GM12878 (cell line): ENCODE results near the gene TNFSF8. TPM values are rescaled to one million over a fixed set of nuclear protein-coding genes. Genes with fewer than 3 reads are reported as not detected.

Experiments
- ATAC-seq: fragments of 200-7000 bp; cut with Tn5 transposase; 3 replicates; pipeline ENCODE4 v1.9.1; 2020; ENCODE audit warnings: mild to moderate bottlenecking, moderate library complexity
- BruUV-seq: library from RNA; stranded (reverse); fragments of 400-500 nt; replicated peaks from 2 replicates; lab custom pipeline; 2021; lab: Mats Ljungman, UMichigan
- CTCF ChIA-PET: fragments of 300-600 bp; sonication (Branson Sonifier 250); formaldehyde crosslinking; extraction: SDS; loops from one replicate; lab custom pipeline; 2021; ENCODE audit warnings: inconsistent platforms; lab: Yijun Ruan, JAX
- POLR2A ChIA-PET: fragments of 350-600 bp; formaldehyde crosslinking; extraction: SDS; loops from one replicate; lab custom pipeline; 2021; ENCODE audit warnings: inconsistent platforms; lab: Charles Lee
- RAD21 ChIA-PET: fragments of 300-600 bp; sonication (Branson Sonifier 250); formaldehyde crosslinking; loops from one replicate; lab custom pipeline; 2023; ENCODE audit warnings: antibody characterized with exemption; ENCODE audit not compliant: unreplicated experiment; lab: Charles Lee
- SMC1A ChIA-PET: fragments of 300-600 bp; sonication (Branson Sonifier 250); formaldehyde crosslinking; loops from one replicate; lab custom pipeline; 2023; ENCODE audit not compliant: unreplicated experiment, uncharacterized antibody; lab: Charles Lee
- DNase-seq: peaks from one replicate; pipeline ENCODE4 v3.0.0-alpha.2; 2011; ENCODE audit warnings: low read depth, low spot score
- FAIRE-seq: peaks from 3 replicates; lab custom pipeline; 2011; peaks lifted over from hg19 to GRCh38; lab: Jason Lieb, UNC
- H2AFZ ChIP-seq: 2 replicates; pipeline ENCODE4 v1.6.0; 2011; ENCODE audit warnings: low read depth, low read length, control low read depth; ENCODE audit not compliant: control insufficient read depth
- H3K27ac ChIP-seq: 2 replicates; pipeline ENCODE4 v1.5.1; 2011; ENCODE audit warnings: control low read depth; ENCODE audit not compliant: control insufficient read depth, insufficient read depth
- H3K27me3 ChIP-seq, 2 experiments: replicated peaks in 1 of 2; 2 replicates each; pipeline versions ENCODE4 v1.6.0 to v1.6.1; 2011; ENCODE audit warnings: low read length in 1 of 2; ENCODE audit not compliant: control insufficient read depth in 2 of 2, insufficient read depth in 2 of 2
- H3K36me3 ChIP-seq, 2 experiments: 2 replicates each; pipeline ENCODE4 v1.5.1; 2011; ENCODE audit warnings: low read length in 1 of 2; ENCODE audit not compliant: control insufficient read depth in 2 of 2, insufficient read depth in 2 of 2
- H3K4me1 ChIP-seq: 2 replicates; pipeline ENCODE4 v1.6.1; 2011; ENCODE audit warnings: mild to moderate bottlenecking, low read length, moderate library complexity, mixed read lengths; ENCODE audit not compliant: control insufficient read depth, insufficient read depth
- H3K4me2 ChIP-seq: 2 replicates; pipeline ENCODE4 v1.6.0; 2011; ENCODE audit warnings: control low read depth; ENCODE audit not compliant: control insufficient read depth, insufficient read depth
- H3K4me3 ChIP-seq: fragments of 200-600 bp; sonication (generic); 2 replicates; pipeline ENCODE4 v1.5.1; 2016
- H3K79me2 ChIP-seq: 2 replicates; pipeline ENCODE4 v1.6.0; 2011; ENCODE audit warnings: low read length; ENCODE audit not compliant: control insufficient read depth, insufficient read depth
- H3K9ac ChIP-seq: 2 replicates; pipeline ENCODE4 v1.8.0; 2011; ENCODE audit warnings: low read length, control low read depth, mixed read lengths; ENCODE audit not compliant: control insufficient read depth, insufficient read depth
- H3K9me3 ChIP-seq: replicated peaks from 3 replicates; pipeline ENCODE4 v1.5.1; 2011; ENCODE audit warnings: mild to moderate bottlenecking, low read length; ENCODE audit not compliant: control insufficient read depth, insufficient read depth
- H4K20me1 ChIP-seq: 2 replicates; pipeline ENCODE4 v1.6.0; 2011; ENCODE audit not compliant: control insufficient read depth, insufficient read depth
- CREB1 ChIP-seq: IDR thresholded peaks from 2 replicates; pipeline ENCODE4 v1.6.1; 2012; ENCODE audit warnings: low read depth, mild to moderate bottlenecking, inconsistent platforms
- CTCF ChIP-seq, 3 experiments: IDR thresholded peaks in 2 of 3; conservative IDR thresholded peaks in 1 of 3; 2 replicates each; pipeline ENCODE4 v1.5.1; 2011; ENCODE audit warnings: low read depth in 3 of 3, low read length in 3 of 3, mild to moderate bottlenecking in 3 of 3, control low read depth in 2 of 3, moderate library complexity in 2 of 3, inconsistent platforms in 1 of 3, mixed read lengths in 1 of 3; ENCODE audit not compliant: control insufficient read depth in 2 of 3, insufficient read depth in 1 of 3; ENCODE audit errors: extremely low read depth in 1 of 3
- EGR1 ChIP-seq, 2 experiments: IDR thresholded peaks; 1 replicate in 1 of 2; 2 replicates in 1 of 2; pipeline ENCODE4 v1.6.1; 2011 to 2012; ENCODE audit warnings: low read depth in 2 of 2, low read length in 2 of 2, borderline replicate concordance in 1 of 2, mild to moderate bottlenecking in 1 of 2, moderate library complexity in 1 of 2
- HDAC2 ChIP-seq: fragments of 200-600 bp; sonication (generic); IDR thresholded peaks from 2 replicates; pipeline ENCODE4 v1.6.1; 2017
- HDGF ChIP-seq: fragments of 450-650 bp; IDR thresholded peaks from 2 replicates; pipeline ENCODE4 v1.6.1; 2016; ENCODE audit warnings: antibody characterized with exemption
- NFYA ChIP-seq: IDR thresholded peaks from 2 replicates; pipeline ENCODE4 v1.6.1; 2011; ENCODE audit warnings: low read depth, mild to moderate bottlenecking, low read length, improper control_type of control experiment, borderline replicate concordance
- PBX3 ChIP-seq: IDR thresholded peaks from 2 replicates; pipeline ENCODE4 v1.6.1; 2011; ENCODE audit warnings: mild to moderate bottlenecking, low read depth, low read length, moderate library complexity; ENCODE audit not compliant: insufficient replicate concordance
- POU2F2 ChIP-seq: IDR thresholded peaks from 3 replicates; pipeline ENCODE4 v1.6.1; 2011; ENCODE audit warnings: low read depth, mild to moderate bottlenecking, low read length, borderline replicate concordance
- YBX1 ChIP-seq: fragments of 450-650 bp; IDR thresholded peaks from 2 replicates; pipeline ENCODE4 v1.6.1; 2016; ENCODE audit warnings: antibody characterized with exemption
- ZBTB11 ChIP-seq: fragments of 450-650 bp; formaldehyde crosslinking; IDR thresholded peaks from 2 replicates; pipeline ENCODE4 v1.5.0; 2022; ENCODE audit warnings: mild to moderate bottlenecking, missing genetic modification characterization
- ZNF687 ChIP-seq: fragments of 450-650 bp; IDR thresholded peaks from 2 replicates; pipeline ENCODE4 v1.6.1; 2017; ENCODE audit warnings: mild to moderate bottlenecking, moderate library complexity
- WGBS: methylation state at CpG from one replicate; pipeline ENCODE4 v1.1.6; 2016; ENCODE audit warnings: low lambda C conversion rate; ENCODE audit not compliant: insufficient replicate concordance, insufficient coverage; ENCODE audit errors: missing lambda C conversion rate; 5-methylcytosine and 5-hydroxymethylcytosine counted together
- in situ Hi-C: fragments of 300-500 bp; cut with MboI; formaldehyde crosslinking; loops from 9 replicates; pipeline ENCODE4 v1.14.3; 2018; ENCODE audit warnings: mixed read lengths
- intact Hi-C: fragments of 100-400 bp; cut with micrococcal nuclease; formaldehyde crosslinking; loops from one replicate; pipeline ENCODE4 v1.14.2; 2022; ENCODE audit not compliant: unreplicated experiment
- polyA plus RNA-seq, 11 experiments: library from polyadenylated mRNA; depleted of rRNA in 4 of 11; unstranded in 6 of 11; stranded (reverse) in 5 of 11; fragments of >200 nt; fragmentation: Nextera tagmentation in 4 of 11; fragmentation: Illumina TruSeq in 1 of 11; extraction: Ambion mirVana in 4 of 11; extraction: Trizol in 1 of 11; gene quantifications; 1 replicate in 1 of 11; 2 replicates in 10 of 11; pipeline versions ENCODE4 v1.2.1 to v1.2.3, GENCODE V29; 2011 to 2016; ENCODE audit warnings: inconsistent platforms in 2 of 11, missing spikeins in 2 of 11, low read depth in 1 of 11
- total RNA-seq, 4 experiments: library from RNA; depleted of rRNA in 3 of 4; stranded (reverse); fragments of >200 nt in 3 of 4; fragmentation: Illumina TruSeq in 1 of 4; extraction: Trizol in 1 of 4; gene quantifications; 2 replicates each; pipeline versions ENCODE4 v1.2.1 to v1.2.3, GENCODE V29; 2013 to 2021

Gene TNFSF8
- total and polyA plus RNA-seq, 10 of the 15 experiments (the other 5 are each of a cell fraction or from before 2014, with no cell fraction given) = 0.10 to 0.29 (median 0.15) TPM; not detected in 7

GRCh38 chr9:114861922-114862605 is 68.3 kb downstream of the TNFSF8 start (continued):
- TF ChIP-seq CTCF (IDR thresholded peaks at IDR 0.05 in 2 of 3, conservative IDR thresholded peaks at IDR 0.05 in 1 of 3; ENCODE audit: control insufficient read depth in 2 of 3, extremely low read depth in 1 of 3, insufficient read depth in 1 of 3, low read depth in 3 of 3, low read length in 3 of 3) (no peak), NFYA (no peak), ZBTB11 (CRISPR knock-in tag) (no peak), CREB1 (no peak)

GRCh38 chr9:114861273-114861672 is 69.1 kb downstream of the TNFSF8 start:
- no peak overlapping the region for H3K4me2 ChIP-seq
- ATAC-seq (no peak), DNase-seq (no peak), FAIRE-seq (no peak)
- 48% methylated on average over 5 of the region's 5 CpGs for WGBS
- CTCF ChIA-PET = interaction anchor here (0.9 kb wide), 1 partner anchor 19 kb away, joined by 3 read pairs; no protein-coding TSS in a partner anchor
- no peaks in the 10 kb centered on the region for H3K4me1 ChIP-seq
- H3K27ac ChIP-seq = no peak overlapping the region
- intact Hi-C loops (no loop called here), in situ Hi-C loops (no loop called here)
- POLR2A ChIA-PET = no interaction called here
- peaks cover 0 to 3% of the 10 kb centered on the region in 2 experiments; a peak in 3 of 4 replicates for H3K27me3 ChIP-seq
- no peaks in the 10 kb centered on the region for H3K36me3 ChIP-seq
- no peak overlapping the region for H3K4me3 ChIP-seq
- SMC1A ChIA-PET = no interaction called here
- no peak overlapping the region for H2AFZ ChIP-seq
- RAD21 ChIA-PET = no interaction called here
- H3K9ac ChIP-seq = no peak overlapping the region
- BruUV-seq = no TSS peak
- H4K20me1 ChIP-seq = no peaks in the 10 kb centered on the region
- H3K9me3 ChIP-seq = no peaks in the 10 kb centered on the region; the same call in 1 of the 3 replicates
- H3K79me2 ChIP-seq = no peaks in the 10 kb centered on the region
- TF ChIP-seq HDGF (no peak), YBX1 (no peak), POU2F2 (no peak), PBX3 (no peak), EGR1 (IDR thresholded peaks at IDR 0.05; ENCODE audit: borderline replicate concordance in 1 of 2, low read depth in 2 of 2, low read length in 2 of 2) (no peak), ZNF687 (no peak), HDAC2 (no peak)
